GM23338 (cell line): ENCODE data around the gene NPAS3. TPM values are rescaled to one million over a fixed set of nuclear protein-coding genes. Genes with fewer than 3 reads are reported as not detected.

Source experiments
- ATAC-seq: fragments of 200-7000 bp; cut with Tn5 transposase; 3 replicates; pipeline ENCODE4 v1.9.1; 2020
- DNase-seq: peaks from one replicate; pipeline ENCODE4 v3.0.0-alpha.2; 2015; ENCODE audit warnings: low spot score
- H2AFZ ChIP-seq: fragments of 200-600 bp; sonication (generic); 2 replicates; pipeline ENCODE4 v1.8.0; 2016; ENCODE audit warnings: antibody characterized with exemption, mild to moderate bottlenecking, moderate library complexity
- H3F3A ChIP-seq: fragments of 200-600 bp; sonication (generic); replicated peaks from 2 replicates; pipeline ENCODE4 v1.8.0; 2017; ENCODE audit warnings: antibody characterized with exemption, mixed run types, low read depth
- H3K27ac ChIP-seq: fragments of 200-600 bp; sonication (generic); 2 replicates; pipeline ENCODE4 v1.6.1; 2016; ENCODE audit warnings: low read depth
- H3K27me3 ChIP-seq: fragments of 200-600 bp; sonication (generic); 2 replicates; pipeline ENCODE4 v1.8.0; 2016; ENCODE audit warnings: mild to moderate bottlenecking, mixed run types, moderate library complexity; ENCODE audit not compliant: insufficient read depth
- H3K36me3 ChIP-seq: fragments of 200-600 bp; sonication (generic); 2 replicates; pipeline ENCODE4 v1.8.0; 2016; ENCODE audit warnings: mild to moderate bottlenecking; ENCODE audit not compliant: insufficient read depth
- H3K4me1 ChIP-seq: fragments of 200-600 bp; sonication (generic); 2 replicates; pipeline ENCODE4 v1.8.0; 2016; ENCODE audit warnings: mild to moderate bottlenecking, moderate library complexity; ENCODE audit not compliant: insufficient read depth
- H3K4me2 ChIP-seq: fragments of 200-600 bp; sonication (generic); 2 replicates; pipeline ENCODE4 v1.7.1; 2017; ENCODE audit warnings: mixed run types
- H3K4me3 ChIP-seq: fragments of 200-600 bp; sonication (generic); 2 replicates; pipeline ENCODE4 v1.6.1; 2016; ENCODE audit warnings: mixed run types
- H3K79me2 ChIP-seq: fragments of 200-600 bp; sonication (generic); replicated peaks from 2 replicates; pipeline ENCODE4 v1.8.0; 2017; ENCODE audit warnings: mild to moderate bottlenecking; ENCODE audit not compliant: insufficient read depth
- H3K9me2 ChIP-seq: fragments of 200-600 bp; sonication (generic); 2 replicates; pipeline ENCODE4 v1.8.0; 2017; ENCODE audit not compliant: insufficient read depth
- H4K20me1 ChIP-seq: fragments of 200-600 bp; sonication (generic); replicated peaks from 2 replicates; pipeline ENCODE4 v1.8.0; 2017; ENCODE audit warnings: mild to moderate bottlenecking; ENCODE audit not compliant: insufficient read depth
- H3K27ac Mint-ChIP-seq: 2 replicates; pipeline ENCODE4 v1.8.0; 2020; ENCODE audit warnings: inconsistent platforms, mild to moderate bottlenecking, moderate library complexity, mixed read lengths
- H3K27me3 Mint-ChIP-seq: 3 replicates; pipeline ENCODE4 v1.8.0; 2022; ENCODE audit warnings: low read depth, mild to moderate bottlenecking, moderate library complexity, mixed read lengths, inconsistent platforms; ENCODE audit not compliant: insufficient read depth, poor library complexity
- H3K36me3 Mint-ChIP-seq: 3 replicates; pipeline ENCODE4 v1.8.0; 2021; ENCODE audit warnings: low read depth, mild to moderate bottlenecking, inconsistent platforms, moderate library complexity, mixed read lengths
- H3K4me1 Mint-ChIP-seq: 3 replicates; pipeline ENCODE4 v1.8.0; 2020; ENCODE audit warnings: mild to moderate bottlenecking, inconsistent platforms, mixed read lengths
- H3K4me3 Mint-ChIP-seq: 3 replicates; pipeline ENCODE4 v1.8.0; 2021; ENCODE audit warnings: moderate library complexity, mild to moderate bottlenecking, inconsistent platforms, mixed read lengths
- H3K9me3 Mint-ChIP-seq: 3 replicates; pipeline ENCODE4 v1.8.0; 2020; ENCODE audit warnings: moderate library complexity, mild to moderate bottlenecking, inconsistent platforms, mixed read lengths
- CREB1 ChIP-seq: fragments of 250-450 bp; sonication (Bioruptor Pico); IDR thresholded peaks from 2 replicates; pipeline ENCODE4 v1.5.0; 2020; ENCODE audit warnings: low read depth, mild to moderate bottlenecking, moderate library complexity
- CTCF ChIP-seq, 2 experiments: fragments of 200-600 bp in 1 of 2; sonication (generic) in 1 of 2; conservative IDR thresholded peaks; 2 replicates each; pipeline versions ENCODE4 v1.5.1 to v1.6.1; 2016 to 2017; ENCODE audit warnings: antibody characterized with exemption in 2 of 2, low read depth in 2 of 2, mild to moderate bottlenecking in 2 of 2, moderate library complexity in 1 of 2
- ETS1 ChIP-seq: IDR thresholded peaks from 2 replicates; pipeline ENCODE4 v1.6.1; 2016; ENCODE audit warnings: antibody characterized with exemption
- EZH2 ChIP-seq: fragments of 200-600 bp; sonication (generic); IDR thresholded peaks from one replicate; pipeline ENCODE4 v1.8.0; 2017; ENCODE audit warnings: antibody characterized with exemption, mild to moderate bottlenecking, low read depth; ENCODE audit not compliant: unreplicated experiment
- EZH2phosphoT487 ChIP-seq: fragments of 200-600 bp; sonication (generic); IDR thresholded peaks from one replicate; pipeline ENCODE4 v1.8.1; 2018; ENCODE audit warnings: antibody characterized with exemption; ENCODE audit not compliant: unreplicated experiment
- JUNB ChIP-seq: IDR thresholded peaks from one replicate; pipeline ENCODE4 v1.6.1; 2016; ENCODE audit warnings: antibody characterized with exemption; ENCODE audit not compliant: unreplicated experiment
- NANOG ChIP-seq: IDR thresholded peaks from 2 replicates; pipeline ENCODE4 v1.6.1; 2016; ENCODE audit warnings: antibody characterized with exemption, borderline replicate concordance
- POLR2AphosphoS5 ChIP-seq: IDR thresholded peaks from 2 replicates; pipeline ENCODE4 v1.6.1; 2016; ENCODE audit warnings: antibody characterized with exemption, low read depth
- STAT1 ChIP-seq: IDR thresholded peaks from one replicate; pipeline ENCODE4 v1.6.1; 2016; ENCODE audit warnings: antibody characterized with exemption; ENCODE audit not compliant: unreplicated experiment
- ZNF114 ChIP-seq: fragments of 250-450 bp; sonication (Bioruptor Pico); IDR thresholded peaks from 2 replicates; pipeline ENCODE4 v1.5.0; 2020; ENCODE audit warnings: mild to moderate bottlenecking, moderate library complexity
- ZNF331 ChIP-seq: fragments of 250-450 bp; sonication (Bioruptor Pico); IDR thresholded peaks from 2 replicates; pipeline ENCODE4 v1.5.0; 2020; ENCODE audit warnings: low read depth, mild to moderate bottlenecking, moderate library complexity
- ZNF462 ChIP-seq: fragments of 250-450 bp; sonication (Bioruptor Pico); IDR thresholded peaks from 2 replicates; pipeline ENCODE4 v1.5.0; 2020; ENCODE audit warnings: mild to moderate bottlenecking, moderate library complexity
- polyA plus RNA-seq: library from polyadenylated mRNA; unstranded; fragments of >200 nt; fragmentation: Nextera tagmentation; extraction: Ambion mirVana; gene quantifications from 2 replicates; pipeline ENCODE4 v1.2.1, GENCODE V29; 2016
- total RNA-seq: library from RNA; depleted of rRNA; stranded (reverse); fragments of >200 nt; shearing (Covaris generic); gene quantifications from 2 replicates; pipeline ENCODE4 v1.2.3, GENCODE V29; 2014
- TF ChIP-seq, protein P1 (sequence below): IDR thresholded peaks from one replicate; pipeline ENCODE4 v1.6.1; 2018; ENCODE audit warnings: antibody characterized with exemption; ENCODE audit not compliant: unreplicated experiment

The NPAS3 gene
- total and polyA plus RNA-seq, 2 experiments from 2014 or later, result 0.17 to 0.19 TPM

DNA sequence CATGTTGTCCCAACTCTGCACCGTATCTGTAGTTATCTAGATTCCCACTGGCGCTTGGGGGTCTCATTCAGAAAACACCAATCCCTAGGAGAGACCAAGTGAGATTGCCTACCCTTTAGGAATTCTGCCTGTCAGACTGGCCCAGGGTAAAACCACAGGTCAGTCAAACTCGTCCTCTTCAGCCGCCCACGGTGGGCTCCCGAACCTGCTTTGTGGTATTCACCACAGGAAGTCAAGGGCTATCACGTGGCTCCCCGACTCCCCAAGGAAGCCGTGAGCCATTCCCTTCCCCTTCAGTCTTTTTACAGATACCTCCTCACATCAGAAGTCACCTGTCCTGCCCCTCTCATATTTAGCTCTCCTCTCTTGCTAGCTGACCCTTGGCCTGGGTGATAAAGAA lies 852.3 kb downstream of the NPAS3 start:
- H3K4me2 ChIP-seq, result no peak overlapping the region
- H3K79me2 ChIP-seq, result no peaks in the 10 kb centered on the region
- peaks cover 26% of the 10 kb centered on the region for H3K4me1 Mint-ChIP-seq
- no peaks in the 10 kb centered on the region for H3K9me2 ChIP-seq
- H4K20me1 ChIP-seq, result no peaks in the 10 kb centered on the region
- no peaks in the 10 kb centered on the region for H3F3A ChIP-seq
- DNase-seq, result no peak
- no peak overlapping the region; the same call in 1 of the 2 replicates for H3K27ac Mint-ChIP-seq
- TF ChIP-seq POLR2AphosphoS5 (no peak), ZNF462 (CRISPR knock-in tag) (no peak), NANOG (no peak), ZNF331 (CRISPR knock-in tag) (no peak), JUNB (no peak), EZH2phosphoT487 (no peak), ETS1 (no peak), CREB1 (CRISPR knock-in tag) (no peak), STAT1 (no peak), ZNF114 (CRISPR knock-in tag) (no peak), CTCF (conservative IDR thresholded peaks at IDR 0.05; ENCODE audit: low read depth in 2 of 2) (no peak), EZH2 (no peak)
- TF ChIP-seq, protein P1, sequence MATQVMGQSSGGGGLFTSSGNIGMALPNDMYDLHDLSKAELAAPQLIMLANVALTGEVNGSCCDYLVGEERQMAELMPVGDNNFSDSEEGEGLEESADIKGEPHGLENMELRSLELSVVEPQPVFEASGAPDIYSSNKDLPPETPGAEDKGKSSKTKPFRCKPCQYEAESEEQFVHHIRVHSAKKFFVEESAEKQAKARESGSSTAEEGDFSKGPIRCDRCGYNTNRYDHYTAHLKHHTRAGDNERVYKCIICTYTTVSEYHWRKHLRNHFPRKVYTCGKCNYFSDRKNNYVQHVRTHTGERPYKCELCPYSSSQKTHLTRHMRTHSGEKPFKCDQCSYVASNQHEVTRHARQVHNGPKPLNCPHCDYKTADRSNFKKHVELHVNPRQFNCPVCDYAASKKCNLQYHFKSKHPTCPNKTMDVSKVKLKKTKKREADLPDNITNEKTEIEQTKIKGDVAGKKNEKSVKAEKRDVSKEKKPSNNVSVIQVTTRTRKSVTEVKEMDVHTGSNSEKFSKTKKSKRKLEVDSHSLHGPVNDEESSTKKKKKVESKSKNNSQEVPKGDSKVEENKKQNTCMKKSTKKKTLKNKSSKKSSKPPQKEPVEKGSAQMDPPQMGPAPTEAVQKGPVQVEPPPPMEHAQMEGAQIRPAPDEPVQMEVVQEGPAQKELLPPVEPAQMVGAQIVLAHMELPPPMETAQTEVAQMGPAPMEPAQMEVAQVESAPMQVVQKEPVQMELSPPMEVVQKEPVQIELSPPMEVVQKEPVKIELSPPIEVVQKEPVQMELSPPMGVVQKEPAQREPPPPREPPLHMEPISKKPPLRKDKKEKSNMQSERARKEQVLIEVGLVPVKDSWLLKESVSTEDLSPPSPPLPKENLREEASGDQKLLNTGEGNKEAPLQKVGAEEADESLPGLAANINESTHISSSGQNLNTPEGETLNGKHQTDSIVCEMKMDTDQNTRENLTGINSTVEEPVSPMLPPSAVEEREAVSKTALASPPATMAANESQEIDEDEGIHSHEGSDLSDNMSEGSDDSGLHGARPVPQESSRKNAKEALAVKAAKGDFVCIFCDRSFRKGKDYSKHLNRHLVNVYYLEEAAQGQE, result no peak
- H3K36me3 Mint-ChIP-seq, result no peaks in the 10 kb centered on the region
- no peaks in the 10 kb centered on the region for H3K27me3 Mint-ChIP-seq
- H3K4me3 Mint-ChIP-seq, result no peak overlapping the region
- H3K27ac ChIP-seq, result no peak overlapping the region
- no peaks in the 10 kb centered on the region for H3K9me3 Mint-ChIP-seq
- no peaks in the 10 kb centered on the region for H3K27me3 ChIP-seq
- no peak overlapping the region for H2AFZ ChIP-seq
- no peak for ATAC-seq
- no peaks in the 10 kb centered on the region for H3K36me3 ChIP-seq
- H3K4me3 ChIP-seq, result no peak overlapping the region
- H3K4me1 ChIP-seq, result peaks cover 10% of the 10 kb centered on the region
